ENCODE data around the gene CD48.

Gene CD48

GRCh38 chr1:160748878-160749269 is 37.3 kb upstream of the CD48 start:
- H3K4me3 ChIP-seq (ENCODE audit: low read depth in 1 of 2, low read length in 2 of 2), result no peak overlapping the region
- no peaks in the 10 kb centered on the region for H3K9me3 ChIP-seq (ENCODE audit: control insufficient read depth in 1 of 2, low read length in 2 of 2)
- no peaks in the 10 kb centered on the region for H3K36me3 ChIP-seq (ENCODE audit: control insufficient read depth in 1 of 2, insufficient read depth in 2 of 2, low read length in 2 of 2)
- H3K4me1 ChIP-seq (ENCODE audit: control insufficient read depth in 1 of 2, insufficient read depth in 2 of 2, low read length in 2 of 2), result no peaks in the 10 kb centered on the region
- H3K27me3 ChIP-seq (ENCODE audit: low read depth, low read length), result no peaks in the 10 kb centered on the region
- no peak overlapping the region for H3K27ac ChIP-seq (ENCODE audit: low read length)

DNA sequence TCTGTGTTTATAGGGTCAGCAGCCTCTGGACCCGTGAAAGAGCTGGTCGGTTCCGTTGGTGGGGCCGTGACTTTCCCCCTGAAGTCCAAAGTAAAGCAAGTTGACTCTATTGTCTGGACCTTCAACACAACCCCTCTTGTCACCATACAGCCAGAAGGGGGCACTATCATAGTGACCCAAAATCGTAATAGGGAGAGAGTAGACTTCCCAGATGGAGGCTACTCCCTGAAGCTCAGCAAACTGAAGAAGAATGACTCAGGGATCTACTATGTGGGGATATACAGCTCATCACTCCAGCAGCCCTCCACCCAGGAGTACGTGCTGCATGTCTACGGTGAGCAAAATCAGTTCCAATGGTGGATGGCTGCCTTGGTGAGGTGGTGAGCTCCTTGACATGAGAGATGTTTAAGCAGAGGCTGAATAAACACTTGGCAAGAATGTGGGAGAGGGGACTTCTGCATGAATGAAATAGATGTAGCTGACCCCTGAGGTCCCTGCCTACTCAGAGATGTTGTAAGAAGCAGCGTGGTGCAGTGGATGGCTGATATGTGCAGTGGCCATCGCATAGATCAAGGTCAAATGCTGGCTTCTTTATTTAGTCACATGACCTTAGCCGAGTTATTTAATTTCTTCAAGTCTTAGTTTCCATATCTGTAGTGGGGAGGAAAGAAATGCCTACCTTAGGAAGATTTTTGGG is 36.7 kb upstream of the CD48 start:
- Histone ChIP-seq H3K27me3 (ENCODE audit: low read depth, low read length) (no peaks in the 10 kb centered on the region), H3K27ac (ENCODE audit: low read length) (no peak overlapping the region), H3K4me3 (ENCODE audit: low read depth in 1 of 2, low read length in 2 of 2) (no peak overlapping the region), H3K4me1 (ENCODE audit: control insufficient read depth in 1 of 2, insufficient read depth in 2 of 2, low read length in 2 of 2) (no peaks in the 10 kb centered on the region), H3K36me3 (ENCODE audit: control insufficient read depth in 1 of 2, insufficient read depth in 2 of 2, low read length in 2 of 2) (no peaks in the 10 kb centered on the region), H3K9me3 (ENCODE audit: control insufficient read depth in 1 of 2, low read length in 2 of 2) (no peaks in the 10 kb centered on the region)

DNA sequence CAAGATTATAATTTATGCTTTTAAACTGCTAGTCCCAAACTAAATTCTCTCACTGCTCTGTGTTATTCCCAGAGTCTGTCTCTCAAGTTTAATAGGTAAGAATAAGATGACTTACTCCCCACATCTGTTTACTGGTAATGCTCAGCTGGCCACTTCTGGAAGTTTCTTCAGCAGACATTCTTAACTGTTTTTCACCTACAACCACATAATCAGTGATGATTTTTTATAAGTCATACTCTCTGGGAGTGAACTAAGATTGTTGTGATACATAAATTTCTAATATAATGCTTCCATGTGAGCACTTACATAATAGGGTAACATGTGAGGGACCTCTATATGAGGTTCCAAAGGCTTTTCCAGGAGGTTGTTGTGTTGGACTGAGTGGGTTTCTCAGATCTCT is 36.1 kb upstream of the CD48 start:
- Histone ChIP-seq H3K4me3 (ENCODE audit: low read depth in 1 of 2, low read length in 2 of 2) (no peak overlapping the region), H3K4me1 (ENCODE audit: control insufficient read depth in 1 of 2, insufficient read depth in 2 of 2, low read length in 2 of 2) (no peaks in the 10 kb centered on the region), H3K27ac (ENCODE audit: low read length) (no peak overlapping the region), H3K36me3 (ENCODE audit: control insufficient read depth in 1 of 2, insufficient read depth in 2 of 2, low read length in 2 of 2) (no peaks in the 10 kb centered on the region), H3K9me3 (ENCODE audit: control insufficient read depth in 1 of 2, low read length in 2 of 2) (no peaks in the 10 kb centered on the region), H3K27me3 (ENCODE audit: low read depth, low read length) (no peaks in the 10 kb centered on the region)

DNA sequence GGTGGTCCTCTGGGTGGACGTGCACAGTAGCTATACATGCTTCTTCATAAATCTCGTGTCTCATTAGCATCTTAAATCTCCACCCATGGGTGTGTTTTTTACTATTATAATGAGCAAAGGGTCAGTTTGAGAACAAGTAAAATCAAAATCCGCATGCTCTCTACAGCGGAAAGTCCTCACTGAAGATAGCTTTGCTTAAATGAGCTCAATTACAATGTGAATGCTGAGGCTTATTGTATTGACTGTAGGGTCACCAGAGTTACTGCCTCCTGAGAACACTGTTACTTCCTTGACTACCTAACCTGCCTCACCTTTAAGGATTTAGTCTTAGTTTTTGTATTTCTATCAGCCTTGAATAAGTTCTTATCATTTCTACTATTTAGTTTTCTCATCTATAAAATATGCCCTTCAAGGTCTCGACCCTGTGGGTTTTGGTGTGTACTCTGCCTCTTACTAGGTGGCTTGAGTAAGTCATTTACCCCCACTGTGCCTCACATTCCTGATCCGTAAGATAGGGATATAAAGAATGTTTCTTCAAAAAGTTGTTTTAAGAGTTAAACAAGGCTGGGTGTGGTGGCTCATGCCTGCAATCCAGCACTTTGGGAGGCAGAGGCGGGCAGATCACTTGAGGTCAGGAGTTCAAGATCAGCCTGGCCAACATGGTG is 35.3 kb upstream of the CD48 start:
- H3K9me3 ChIP-seq (ENCODE audit: control insufficient read depth in 1 of 2, low read length in 2 of 2), result no peaks in the 10 kb centered on the region
- no peaks in the 10 kb centered on the region for H3K36me3 ChIP-seq (ENCODE audit: control insufficient read depth in 1 of 2, insufficient read depth in 2 of 2, low read length in 2 of 2)
- no peaks in the 10 kb centered on the region for H3K27me3 ChIP-seq (ENCODE audit: low read depth, low read length)
- no peak overlapping the region for H3K27ac ChIP-seq (ENCODE audit: low read length)
- H3K4me1 ChIP-seq (ENCODE audit: control insufficient read depth in 1 of 2, insufficient read depth in 2 of 2, low read length in 2 of 2), result no peaks in the 10 kb centered on the region
- H3K4me3 ChIP-seq (ENCODE audit: low read depth in 1 of 2, low read length in 2 of 2), result no peak overlapping the region

DNA sequence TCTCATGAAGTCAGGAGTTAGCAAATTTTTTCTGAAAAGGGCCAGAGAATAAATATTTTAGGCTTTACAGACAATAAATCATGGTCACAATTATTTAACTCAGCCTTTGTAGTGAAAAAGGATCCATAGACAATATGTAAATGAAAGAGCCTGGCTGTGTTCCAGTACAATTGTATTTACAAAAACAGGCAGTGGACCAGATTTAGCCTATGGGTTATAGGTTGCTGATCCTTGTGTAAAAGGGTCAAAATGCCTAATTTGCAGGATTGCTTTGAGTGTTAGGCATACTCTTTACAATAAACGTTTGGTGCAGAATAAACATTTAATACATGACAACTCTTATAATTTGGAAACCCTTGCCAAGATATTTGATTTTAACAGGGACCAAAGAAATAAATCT is 33.9 kb upstream of the CD48 start:
- H3K27me3 ChIP-seq (ENCODE audit: low read depth, low read length), result no peaks in the 10 kb centered on the region
- H3K36me3 ChIP-seq (ENCODE audit: control insufficient read depth in 1 of 2, insufficient read depth in 2 of 2, low read length in 2 of 2), result no peaks in the 10 kb centered on the region
- H3K9me3 ChIP-seq (ENCODE audit: control insufficient read depth in 1 of 2, low read length in 2 of 2), result no peaks in the 10 kb centered on the region
- no peak overlapping the region for H3K27ac ChIP-seq (ENCODE audit: low read length)
- H3K4me1 ChIP-seq (ENCODE audit: control insufficient read depth in 1 of 2, insufficient read depth in 2 of 2, low read length in 2 of 2), result no peaks in the 10 kb centered on the region
- H3K4me3 ChIP-seq (ENCODE audit: low read depth in 1 of 2, low read length in 2 of 2), result no peak overlapping the region

GRCh38 chr1:160744852-160745520 is 33.4 kb upstream of the CD48 start:
- H3K27me3 ChIP-seq (ENCODE audit: low read depth, low read length), result no peaks in the 10 kb centered on the region
- H3K36me3 ChIP-seq (ENCODE audit: control insufficient read depth in 1 of 2, insufficient read depth in 2 of 2, low read length in 2 of 2), result no peaks in the 10 kb centered on the region
- no peak overlapping the region for H3K4me3 ChIP-seq (ENCODE audit: low read depth in 1 of 2, low read length in 2 of 2)
- H3K4me1 ChIP-seq (ENCODE audit: control insufficient read depth in 1 of 2, insufficient read depth in 2 of 2, low read length in 2 of 2), result no peaks in the 10 kb centered on the region
- H3K9me3 ChIP-seq (ENCODE audit: control insufficient read depth in 1 of 2, low read length in 2 of 2), result no peaks in the 10 kb centered on the region
- no peak overlapping the region for H3K27ac ChIP-seq (ENCODE audit: low read length)

- H3K27me3 ChIP-seq (ENCODE audit: low read depth, low read length), result no peaks in the 10 kb centered on the region
- no peaks in the 10 kb centered on the region for H3K36me3 ChIP-seq (ENCODE audit: control insufficient read depth in 1 of 2, insufficient read depth in 2 of 2, low read length in 2 of 2)
- H3K4me1 ChIP-seq (ENCODE audit: control insufficient read depth in 1 of 2, insufficient read depth in 2 of 2, low read length in 2 of 2), result no peaks in the 10 kb centered on the region
- H3K4me3 ChIP-seq (ENCODE audit: low read depth in 1 of 2, low read length in 2 of 2), result no peak overlapping the region
- no peaks in the 10 kb centered on the region for H3K9me3 ChIP-seq (ENCODE audit: control insufficient read depth in 1 of 2, low read length in 2 of 2)
- H3K27ac ChIP-seq (ENCODE audit: low read length), result peak overlapping the region; percentile 5
These were observed 32.7 kb upstream of the CD48 start for GRCh38 chr1:160744199-160744851.

DNA sequence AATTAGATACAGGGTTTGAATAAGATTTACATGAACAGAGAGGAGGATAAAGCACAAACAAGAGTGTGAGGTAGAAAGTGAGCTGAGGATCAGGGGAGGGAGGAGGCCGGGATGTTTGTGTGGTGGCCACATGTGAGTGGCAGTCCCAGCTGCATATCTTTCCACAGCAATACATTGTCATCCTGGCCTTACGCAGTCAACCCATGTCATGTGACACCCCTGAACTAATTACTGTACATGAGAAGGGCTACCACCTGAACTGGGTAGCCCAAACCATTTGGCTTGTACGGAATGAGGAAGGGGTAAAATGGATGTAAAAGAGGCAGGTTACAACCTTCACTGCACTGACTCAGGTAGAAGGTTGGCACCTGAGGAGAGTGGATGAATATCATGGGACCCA is 31.6 kb upstream of the CD48 start:
- no peak overlapping the region for H3K4me3 ChIP-seq (ENCODE audit: low read depth in 1 of 2, low read length in 2 of 2)

GRCh38 chr1:160742428-160743127 is 31.0 kb upstream of the CD48 start:
- H3K36me3 ChIP-seq (ENCODE audit: control insufficient read depth in 1 of 2, insufficient read depth in 2 of 2, low read length in 2 of 2), result no peaks in the 10 kb centered on the region
- no peaks in the 10 kb centered on the region for H3K27me3 ChIP-seq (ENCODE audit: low read depth, low read length)
- no peak overlapping the region for H3K4me3 ChIP-seq (ENCODE audit: low read depth in 1 of 2, low read length in 2 of 2)
- no peaks in the 10 kb centered on the region for H3K4me1 ChIP-seq (ENCODE audit: control insufficient read depth in 1 of 2, insufficient read depth in 2 of 2, low read length in 2 of 2)
- H3K9me3 ChIP-seq (ENCODE audit: control insufficient read depth in 1 of 2, low read length in 2 of 2), result no peaks in the 10 kb centered on the region
- H3K27ac ChIP-seq (ENCODE audit: low read length), result no peak overlapping the region

More for the DNA sequence above, 31.6 kb upstream of the CD48 start:
- Histone ChIP-seq H3K36me3 (ENCODE audit: control insufficient read depth in 1 of 2, insufficient read depth in 2 of 2, low read length in 2 of 2) (no peaks in the 10 kb centered on the region), H3K27ac (ENCODE audit: low read length) (no peak overlapping the region), H3K9me3 (ENCODE audit: control insufficient read depth in 1 of 2, low read length in 2 of 2) (no peaks in the 10 kb centered on the region), H3K27me3 (ENCODE audit: low read depth, low read length) (no peaks in the 10 kb centered on the region), H3K4me1 (ENCODE audit: control insufficient read depth in 1 of 2, insufficient read depth in 2 of 2, low read length in 2 of 2) (no peaks in the 10 kb centered on the region)

DNA sequence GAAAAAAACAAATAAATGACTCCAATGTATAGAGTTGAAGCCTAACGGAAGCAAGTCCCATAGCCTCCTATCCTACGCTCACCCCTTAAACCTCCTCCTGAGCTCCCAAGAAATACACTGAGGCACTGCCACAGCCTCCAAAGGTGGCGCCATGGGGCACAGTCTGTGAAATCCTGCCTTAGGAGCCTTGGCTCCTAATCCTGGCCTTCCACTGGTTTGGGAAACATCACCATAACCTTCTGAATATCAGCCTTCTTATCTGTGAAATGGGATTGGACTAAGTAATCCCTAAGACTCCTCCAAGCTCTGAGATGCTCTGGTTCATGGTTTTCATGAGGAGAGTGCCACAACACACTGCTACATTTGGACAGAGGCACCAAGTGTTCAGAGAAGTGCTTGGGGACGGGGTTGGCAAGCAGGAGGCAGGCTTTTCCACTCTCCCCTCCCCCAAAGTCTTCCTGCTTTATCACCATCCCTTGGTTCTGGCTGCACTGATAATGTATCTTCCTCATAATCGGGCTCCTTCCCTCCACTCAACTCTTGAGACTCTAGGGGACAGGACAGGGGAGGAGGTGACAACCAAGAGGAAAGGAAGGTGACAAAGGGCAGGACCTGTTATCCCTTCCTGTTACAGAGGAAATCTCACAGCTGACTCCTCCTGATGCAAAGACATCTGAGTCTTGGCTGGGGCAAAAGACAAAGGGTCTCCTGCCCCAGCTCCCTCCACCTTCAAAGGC is 30.2 kb upstream of the CD48 start:
- Histone ChIP-seq H3K4me1 (ENCODE audit: control insufficient read depth in 1 of 2, insufficient read depth in 2 of 2, low read length in 2 of 2) (no peaks in the 10 kb centered on the region), H3K4me3 (ENCODE audit: low read depth in 1 of 2, low read length in 2 of 2) (no peak overlapping the region), H3K27me3 (ENCODE audit: low read depth, low read length) (no peaks in the 10 kb centered on the region), H3K27ac (ENCODE audit: low read length) (no peak overlapping the region), H3K36me3 (ENCODE audit: control insufficient read depth in 1 of 2, insufficient read depth in 2 of 2, low read length in 2 of 2) (no peaks in the 10 kb centered on the region), H3K9me3 (ENCODE audit: control insufficient read depth in 1 of 2, low read length in 2 of 2) (no peaks in the 10 kb centered on the region)
